Upper lobe of right lung (tissue), 1 donor: ENCODE results near the gene CPLX3. TPM values are rescaled to one million over a fixed set of nuclear protein-coding genes. Genes with fewer than 3 reads are reported as not detected.

Experiments used
- ATAC-seq: fragments of 200-7000 bp; cut with Tn5 transposase; one replicate; pipeline ENCODE4 v1.9.1; 2020; ENCODE audit warnings: mild to moderate bottlenecking, moderate library complexity
- DNase-seq: peaks from one replicate; pipeline ENCODE4 v3.0.0-alpha.2; 2020
- H3K27ac ChIP-seq: fragments of 200-600 bp; one replicate; pipeline ENCODE4 v1.8.0; 2022
- H3K27me3 ChIP-seq: fragments of 200-600 bp; one replicate; pipeline ENCODE4 v1.8.0; 2022; ENCODE audit warnings: mild to moderate bottlenecking
- H3K36me3 ChIP-seq: fragments of 200-600 bp; one replicate; pipeline ENCODE4 v1.8.0; 2022
- H3K4me1 ChIP-seq: fragments of 200-600 bp; one replicate; pipeline ENCODE4 v1.8.0; 2022
- H3K4me3 ChIP-seq: fragments of 200-600 bp; one replicate; pipeline ENCODE4 v1.8.0; 2022; ENCODE audit warnings: mild to moderate bottlenecking
- H3K9me3 ChIP-seq: fragments of 200-600 bp; one replicate; pipeline ENCODE4 v1.8.0; 2022
- intact Hi-C: fragments of 100-400 bp; cut with DNase I; formaldehyde crosslinking; loops from one replicate; pipeline ENCODE4 v1.11.0; 2022
- total RNA-seq: library from RNA; stranded (reverse); fragmentation: NEBNext Ultra II Directional; extraction: Animal tissue kit (Norgen Biotek cat#: 25700); gene quantifications from one replicate; pipeline ENCODE4 v1.2.1, GENCODE V29; 2021
- TF ChIP-seq, protein P1 (sequence below): fragments of 200-600 bp; IDR thresholded peaks from one replicate; pipeline ENCODE4 v1.8.0; 2022; ENCODE audit warnings: antibody characterized with exemption
- donor health status: DM: no; HTN: yes; CAD: no; lungs with severe emphysema.

Gene CPLX3
- total RNA-seq, 1 donor from 2014 or later = not detected

GRCh38 chr15:74817370-74817737 lies 9.1 kb upstream of the CPLX3 start:
- Histone ChIP-seq H3K4me1 (no peaks in the 10 kb centered on the region), H3K4me3 (no peak overlapping the region), H3K9me3 (no peaks in the 10 kb centered on the region), H3K36me3 (no peaks in the 10 kb centered on the region), H3K27ac (no peak overlapping the region), H3K27me3 (no peaks in the 10 kb centered on the region)
- intact Hi-C loops = no loop called here
- ATAC-seq = no peak
- DNase-seq = no peak
- TF ChIP-seq, protein P1, sequence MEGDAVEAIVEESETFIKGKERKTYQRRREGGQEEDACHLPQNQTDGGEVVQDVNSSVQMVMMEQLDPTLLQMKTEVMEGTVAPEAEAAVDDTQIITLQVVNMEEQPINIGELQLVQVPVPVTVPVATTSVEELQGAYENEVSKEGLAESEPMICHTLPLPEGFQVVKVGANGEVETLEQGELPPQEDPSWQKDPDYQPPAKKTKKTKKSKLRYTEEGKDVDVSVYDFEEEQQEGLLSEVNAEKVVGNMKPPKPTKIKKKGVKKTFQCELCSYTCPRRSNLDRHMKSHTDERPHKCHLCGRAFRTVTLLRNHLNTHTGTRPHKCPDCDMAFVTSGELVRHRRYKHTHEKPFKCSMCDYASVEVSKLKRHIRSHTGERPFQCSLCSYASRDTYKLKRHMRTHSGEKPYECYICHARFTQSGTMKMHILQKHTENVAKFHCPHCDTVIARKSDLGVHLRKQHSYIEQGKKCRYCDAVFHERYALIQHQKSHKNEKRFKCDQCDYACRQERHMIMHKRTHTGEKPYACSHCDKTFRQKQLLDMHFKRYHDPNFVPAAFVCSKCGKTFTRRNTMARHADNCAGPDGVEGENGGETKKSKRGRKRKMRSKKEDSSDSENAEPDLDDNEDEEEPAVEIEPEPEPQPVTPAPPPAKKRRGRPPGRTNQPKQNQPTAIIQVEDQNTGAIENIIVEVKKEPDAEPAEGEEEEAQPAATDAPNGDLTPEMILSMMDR = no peak

DNA sequence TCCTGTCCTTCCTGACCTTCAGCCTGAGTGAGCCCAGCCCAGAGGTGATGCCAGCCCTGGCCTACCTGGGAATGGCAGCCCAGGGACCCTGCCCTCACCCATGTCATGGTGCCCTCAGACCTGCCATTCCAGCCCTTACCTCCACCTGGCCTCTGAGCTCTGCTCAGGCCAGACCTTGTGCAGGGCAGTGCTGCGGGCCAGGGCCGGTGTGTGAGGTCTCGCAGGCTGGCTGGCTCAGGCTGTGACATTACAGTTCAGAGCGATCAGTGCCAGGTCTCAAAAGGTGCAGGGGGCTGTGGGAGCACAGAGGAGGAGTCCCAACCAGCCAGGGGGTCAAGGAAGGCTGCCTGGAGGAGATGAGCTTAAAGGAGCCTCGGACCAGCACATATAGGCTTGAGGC lies 6.4 kb upstream of the CPLX3 start:
- intact Hi-C loops = no loop called here
- ATAC-seq (no peak), DNase-seq (no peak)
- Histone ChIP-seq H3K4me1 (no peaks in the 10 kb centered on the region), H3K9me3 (no peaks in the 10 kb centered on the region), H3K4me3 (no peak overlapping the region), H3K36me3 (no peaks in the 10 kb centered on the region), H3K27ac (no peak overlapping the region), H3K27me3 (no peaks in the 10 kb centered on the region)
- TF ChIP-seq, protein P1 = no peak

DNA sequence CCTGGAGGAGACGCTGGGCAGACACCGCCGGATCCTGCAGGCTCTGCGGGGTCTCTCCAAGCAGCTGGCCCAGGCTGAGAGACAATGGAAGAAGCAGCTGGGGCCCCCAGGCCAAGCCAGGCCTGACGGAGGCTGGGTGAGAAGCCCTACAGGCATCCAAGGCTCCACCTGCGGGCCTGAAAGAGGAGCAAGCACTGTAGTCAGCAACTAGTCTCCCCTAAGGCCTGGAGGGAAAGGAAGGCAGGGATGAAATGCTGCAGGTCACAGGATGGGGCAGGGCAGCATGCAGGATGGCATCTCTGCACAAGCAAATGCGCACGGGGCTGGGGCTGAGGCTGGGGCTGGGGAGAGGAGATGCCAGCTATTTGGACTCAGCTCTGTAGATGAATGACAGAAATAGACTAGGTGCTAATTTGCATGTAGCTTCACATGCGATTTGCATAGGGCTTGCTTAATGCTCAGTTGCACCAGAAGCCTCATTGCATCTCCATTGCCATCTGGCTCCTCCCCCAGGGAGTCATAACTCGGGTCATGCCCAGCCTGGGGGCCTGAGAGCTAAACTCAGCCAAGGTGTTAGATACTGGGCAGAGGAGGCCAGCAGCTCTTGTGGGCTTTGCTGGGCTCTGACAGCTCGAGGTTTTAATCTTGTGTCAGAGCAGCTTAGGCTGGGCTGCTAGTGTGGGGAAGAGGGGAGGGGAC lies 5.2 kb upstream of the CPLX3 start:
- DNase-seq = no peak
- ATAC-seq = no peak
- intact Hi-C loops = no loop called here

DNA sequence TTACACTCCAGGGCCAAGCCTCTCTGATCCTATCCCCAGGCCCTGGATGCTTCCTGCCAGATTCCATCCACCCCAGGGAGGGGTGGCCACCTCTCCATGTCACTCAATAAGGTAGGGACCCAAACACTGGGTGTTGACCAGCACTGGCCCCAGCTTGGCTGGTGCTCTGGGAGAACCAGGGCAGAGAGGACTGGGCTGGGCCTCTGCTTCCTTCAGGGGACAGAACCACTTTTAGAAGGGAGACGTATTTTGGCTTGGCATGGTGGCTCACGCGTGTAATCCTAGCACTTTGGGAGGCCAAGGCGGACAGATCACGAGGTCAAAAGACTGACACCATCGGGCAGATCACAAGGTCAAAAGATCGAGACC lies 4.7 kb upstream of the CPLX3 start:
- no peak overlapping the region for H3K27ac ChIP-seq
- TF ChIP-seq, protein P1 = no peak
- H3K27me3 ChIP-seq = peaks cover 3% of the 10 kb centered on the region
- no peak overlapping the region for H3K4me3 ChIP-seq
- intact Hi-C loops = no loop called here
- H3K4me1 ChIP-seq = no peaks in the 10 kb centered on the region
- H3K36me3 ChIP-seq = no peaks in the 10 kb centered on the region
- no peak for DNase-seq
- H3K9me3 ChIP-seq = no peaks in the 10 kb centered on the region
- no peak for ATAC-seq

More for the DNA sequence above, 5.2 kb upstream of the CPLX3 start:
- Histone ChIP-seq H3K27me3 (no peaks in the 10 kb centered on the region), H3K4me3 (no peak overlapping the region), H3K4me1 (no peaks in the 10 kb centered on the region), H3K9me3 (no peaks in the 10 kb centered on the region), H3K27ac (no peak overlapping the region), H3K36me3 (no peaks in the 10 kb centered on the region)
- TF ChIP-seq, protein P1 = no peak

- no peaks in the 10 kb centered on the region for H3K9me3 ChIP-seq
- DNase-seq (no peak), ATAC-seq (no peak)
- H3K36me3 ChIP-seq = no peaks in the 10 kb centered on the region
- H3K4me3 ChIP-seq = no peak overlapping the region
- no peak overlapping the region for H3K27ac ChIP-seq
- H3K27me3 ChIP-seq = peaks cover 8% of the 10 kb centered on the region
- TF ChIP-seq, protein P1 = no peak
- no peaks in the 10 kb centered on the region for H3K4me1 ChIP-seq
- intact Hi-C loops = no loop called here
Observed at GRCh38 chr15:74822233-74822632, 4.2 kb upstream of the CPLX3 start.

GRCh38 chr15:74823324-74823723 lies 3.1 kb upstream of the CPLX3 start:
- intact Hi-C loops = no loop called here
- TF ChIP-seq, protein P1 = no peak
- Histone ChIP-seq H3K4me3 (no peak overlapping the region), H3K27me3 (peaks cover 18% of the 10 kb centered on the region), H3K4me1 (no peaks in the 10 kb centered on the region), H3K27ac (no peak overlapping the region), H3K9me3 (no peaks in the 10 kb centered on the region), H3K36me3 (no peaks in the 10 kb centered on the region)
- no peak for ATAC-seq
- no peak for DNase-seq
